Right forelimb (tissue), 1 donor: ENCODE data around the gene AOPEP.

Source experiments
- DNase-seq: peaks from one replicate; pipeline ENCODE4 v3.0.0-alpha.2; 2018

AOPEP gene

GRCh38 chr9:95074632-95075031, 348.1 kb downstream of the AOPEP start:
- no peak for DNase-seq

- no peak for DNase-seq
Measured at GRCh38 chr9:95075700-95076099, 349.2 kb downstream of the AOPEP start.

- DNase-seq, result no peak
Measured at GRCh38 chr9:95076696-95077052, 350.2 kb downstream of the AOPEP start.

GRCh38 chr9:95077053-95077765, 350.7 kb downstream of the AOPEP start:
- DNase-seq, result no peak

- DNase-seq, result no peak
Measured at GRCh38 chr9:95077766-95078370, 351.4 kb downstream of the AOPEP start.

GRCh38 chr9:95078511-95078910, 352.0 kb downstream of the AOPEP start:
- DNase-seq, result no peak

GRCh38 chr9:95078939-95079338, 352.4 kb downstream of the AOPEP start:
- DNase-seq, result no peak

GRCh38 chr9:95079461-95079860, 353.0 kb downstream of the AOPEP start:
- DNase-seq, result no peak

- no peak for DNase-seq
Measured at GRCh38 chr9:95080961-95081647, 354.6 kb downstream of the AOPEP start.

- DNase-seq, result no peak
Measured at GRCh38 chr9:95081998-95082397, 355.5 kb downstream of the AOPEP start.

- no peak for DNase-seq
Measured at GRCh38 chr9:95082401-95083084, 356.0 kb downstream of the AOPEP start.

- DNase-seq, result no peak
Measured at GRCh38 chr9:95083086-95083768, 356.7 kb downstream of the AOPEP start.

GRCh38 chr9:95084254-95084934, 357.9 kb downstream of the AOPEP start:
- no peak for DNase-seq

GRCh38 chr9:95085036-95085770, 358.7 kb downstream of the AOPEP start:
- no peak for DNase-seq

GRCh38 chr9:95085861-95086563, 359.5 kb downstream of the AOPEP start:
- DNase-seq, result no peak

GRCh38 chr9:95086564-95086955, 360.1 kb downstream of the AOPEP start:
- DNase-seq, result peak; percentile 49

GRCh38 chr9:95087659-95088242, 361.3 kb downstream of the AOPEP start:
- DNase-seq, result no peak

GRCh38 chr9:95088421-95089161, 362.1 kb downstream of the AOPEP start:
- no peak for DNase-seq

- no peak for DNase-seq
Measured at GRCh38 chr9:95089257-95090022, 362.9 kb downstream of the AOPEP start.
